ENCODE results near the gene HABP4. TPM values are rescaled to one million over a fixed set of nuclear protein-coding genes. Genes with fewer than 3 reads are reported as not detected.

HABP4 gene
- total and polyA plus RNA-seq, 9 of the 15 experiments (the other 6 are each of a cell fraction or from before 2014, with no cell fraction given) = 0.38 to 2.4 (median 1.9) TPM

DNA sequence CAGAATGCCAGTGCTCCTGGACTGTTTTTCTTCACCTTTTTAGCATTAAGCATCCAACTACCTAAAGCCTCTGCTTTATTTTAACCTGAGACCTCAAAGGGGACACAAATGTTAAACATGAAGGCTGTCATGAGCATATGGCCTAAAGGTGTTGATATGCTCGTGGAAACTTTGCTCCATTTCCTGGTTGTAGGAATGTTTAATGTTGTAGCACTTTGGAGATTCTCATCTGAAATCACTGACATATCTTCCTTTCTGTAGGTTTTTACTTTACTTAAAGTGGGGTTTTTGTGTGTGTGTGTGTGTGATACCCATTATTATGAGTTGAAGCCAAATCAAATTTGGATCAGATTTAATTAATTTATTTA, 37.0 kb downstream of the HABP4 start:
- H3K79me2 ChIP-seq (ENCODE audit: control insufficient read depth, insufficient read depth, low read length) = no peaks in the 10 kb centered on the region
- no TSS peak for BruUV-seq (replicated peaks)
- DNase-seq (ENCODE audit: extremely low read depth in 1 of 4, low spot score in 3 of 4) (no peak), ATAC-seq (no peak), FAIRE-seq (no peak)
- H3K4me1 ChIP-seq (replicated peaks in 1 of 2; ENCODE audit: control insufficient read depth in 2 of 2, insufficient read depth in 2 of 2, low read length in 2 of 2) = peaks cover 0 to 6% of the 10 kb centered on the region in 2 experiments; a peak in 2 of 5 replicates
- WGBS (ENCODE audit: insufficient coverage, low coverage, missing lambda C conversion rate) = 18% methylated on average over 1 of the region's 1 CpG
- in situ Hi-C loops (cut with MboI) = no loop called here
- no peaks in the 10 kb centered on the region for H4K20me1 ChIP-seq (replicated peaks; ENCODE audit: control insufficient read depth, insufficient read depth, low read length)
- peaks cover 0 to 12% of the 10 kb centered on the region in 2 experiments; a peak in 2 of 5 replicates for H3K27me3 ChIP-seq (ENCODE audit: control insufficient read depth in 2 of 2, insufficient read depth in 2 of 2, low read length in 2 of 2)
- no peak for TF ChIP-seq NCOA1 (IDR thresholded peaks at IDR 0.05; ENCODE audit: low read depth)
- no peak for TF ChIP-seq ZNF77 (CRISPR knock-in tag; IDR thresholded peaks at IDR 0.05)
- TF ChIP-seq, protein P1, sequence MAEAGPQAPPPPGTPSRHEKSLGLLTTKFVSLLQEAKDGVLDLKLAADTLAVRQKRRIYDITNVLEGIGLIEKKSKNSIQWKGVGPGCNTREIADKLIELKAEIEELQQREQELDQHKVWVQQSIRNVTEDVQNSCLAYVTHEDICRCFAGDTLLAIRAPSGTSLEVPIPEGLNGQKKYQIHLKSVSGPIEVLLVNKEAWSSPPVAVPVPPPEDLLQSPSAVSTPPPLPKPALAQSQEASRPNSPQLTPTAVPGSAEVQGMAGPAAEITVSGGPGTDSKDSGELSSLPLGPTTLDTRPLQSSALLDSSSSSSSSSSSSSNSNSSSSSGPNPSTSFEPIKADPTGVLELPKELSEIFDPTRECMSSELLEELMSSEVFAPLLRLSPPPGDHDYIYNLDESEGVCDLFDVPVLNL (CRISPR knock-in tag; IDR thresholded peaks at IDR 0.05; ENCODE audit: low read depth) = no peak
- no peak for TF ChIP-seq ZC3H11A (IDR thresholded peaks at IDR 0.05; ENCODE audit: low read depth, low read length)
- no peak for TF ChIP-seq HNRNPUL1 (IDR thresholded peaks at IDR 0.05; ENCODE audit: low read length)
- H2AFZ ChIP-seq (ENCODE audit: low read depth, low read length) = no peak overlapping the region
- intact Hi-C loops (cut with micrococcal nuclease) = no loop called here
- H3K4me2 ChIP-seq (ENCODE audit: insufficient read depth, low read length) = no peak overlapping the region
- no peaks in the 10 kb centered on the region for H3K9me1 ChIP-seq (ENCODE audit: control insufficient read depth, insufficient read depth, low read length)
- H3K27ac ChIP-seq (ENCODE audit: extremely low read depth, low read depth, low read length) = no peak overlapping the region
- POLR2A ChIA-PET = interaction anchor here (0.6 to 1.4 kb wide), 2 partner anchors 13 to 504 kb away, joined by 3 read pairs; no protein-coding TSS in a partner anchor
- no peak overlapping the region for H3K9ac ChIP-seq (ENCODE audit: insufficient read depth in 1 of 2, low read depth in 2 of 2, low read length in 2 of 2)
- H3K36me3 ChIP-seq (ENCODE audit: control insufficient read depth, insufficient read depth, low read length) = no peaks in the 10 kb centered on the region
- no peak overlapping the region for H3K4me3 ChIP-seq
- CTCF ChIA-PET (ENCODE audit: low intra/inter-chr PET ratio) = no interaction called here
- no peaks in the 10 kb centered on the region for H3K9me3 ChIP-seq (replicated peaks; ENCODE audit: control insufficient read depth, insufficient read depth, low read depth, low read length)

DNA sequence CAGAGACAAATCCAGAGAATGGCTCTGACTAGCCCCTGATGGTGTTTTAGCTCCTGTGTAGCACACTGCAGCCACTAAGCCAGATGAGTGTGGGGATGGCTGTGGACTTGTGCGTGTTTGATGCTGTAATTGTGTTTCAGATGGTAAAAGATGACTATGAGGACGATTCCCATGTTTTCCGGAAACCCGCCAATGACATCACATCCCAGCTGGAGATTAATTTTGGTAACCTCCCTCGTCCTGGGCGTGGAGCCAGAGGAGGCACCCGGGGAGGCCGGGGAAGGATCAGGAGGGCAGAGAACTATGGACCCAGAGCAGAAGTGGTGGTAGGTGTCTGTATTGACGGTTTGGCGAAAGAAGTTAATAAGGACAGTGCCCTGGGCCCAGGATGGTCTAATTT, 38.0 kb downstream of the HABP4 start:
- POLR2A ChIA-PET = interaction anchor here (0.5 kb wide), 1 partner anchor 25 kb away, joined by 3 read pairs; no protein-coding TSS in a partner anchor
- CTCF ChIA-PET (ENCODE audit: low intra/inter-chr PET ratio) = no interaction called here
- Histone ChIP-seq H3K27ac (ENCODE audit: extremely low read depth, low read depth, low read length) (no peak overlapping the region), H4K20me1 (replicated peaks; ENCODE audit: control insufficient read depth, insufficient read depth, low read length) (no peaks in the 10 kb centered on the region), H3K4me1 (replicated peaks in 1 of 2; ENCODE audit: control insufficient read depth in 2 of 2, insufficient read depth in 2 of 2, low read length in 2 of 2) (peaks cover 0 to 6% of the 10 kb centered on the region in 2 experiments; a peak in 2 of 5 replicates), H3K4me3 (no peak overlapping the region), H3K4me2 (ENCODE audit: insufficient read depth, low read length) (no peak overlapping the region), H3K36me3 (ENCODE audit: control insufficient read depth, insufficient read depth, low read length) (no peaks in the 10 kb centered on the region), H3K27me3 (ENCODE audit: control insufficient read depth in 2 of 2, insufficient read depth in 2 of 2, low read length in 2 of 2) (peaks cover 0 to 21% of the 10 kb centered on the region in 2 experiments; a peak in 3 of 5 replicates), H3K79me2 (ENCODE audit: control insufficient read depth, insufficient read depth, low read length) (no peaks in the 10 kb centered on the region), H2AFZ (ENCODE audit: low read depth, low read length) (no peak overlapping the region), H3K9me3 (replicated peaks; ENCODE audit: control insufficient read depth, insufficient read depth, low read depth, low read length) (no peaks in the 10 kb centered on the region), H3K9me1 (ENCODE audit: control insufficient read depth, insufficient read depth, low read length) (no peaks in the 10 kb centered on the region), H3K9ac (ENCODE audit: insufficient read depth in 1 of 2, low read depth in 2 of 2, low read length in 2 of 2) (no peak overlapping the region)
- ATAC-seq (peak; percentile 52; the same call in 1 of the 3 replicates), DNase-seq (ENCODE audit: extremely low read depth in 1 of 4, low spot score in 3 of 4) (peak in 1 of 4 experiments; percentile 7), FAIRE-seq (no peak)
- 29% methylated on average over 10 of the region's 10 CpGs for WGBS (ENCODE audit: insufficient coverage, low coverage, missing lambda C conversion rate)
- intact Hi-C loops (cut with micrococcal nuclease) (no loop called here), in situ Hi-C loops (cut with MboI) (no loop called here)
- BruUV-seq (replicated peaks) = no TSS peak
- TF ChIP-seq RBM14 (IDR thresholded peaks at IDR 0.05; ENCODE audit: borderline replicate concordance, insufficient read depth, low read depth, low read length) (no peak), GABPA (tag; conservative IDR thresholded peaks at IDR 0.05; ENCODE audit: low read depth) (peak; percentile 37), MECOM (CRISPR knock-in tag; IDR thresholded peaks at IDR 0.05) (no peak), CCAR2 (IDR thresholded peaks at IDR 0.05; ENCODE audit: low read depth, low read length) (no peak), MCM7 (IDR thresholded peaks at IDR 0.05) (no peak), XRCC4 (IDR thresholded peaks at IDR 0.05; ENCODE audit: extremely low read depth, insufficient read depth, insufficient read length) (no peak), HDGF (IDR thresholded peaks at IDR 0.05) (no peak), DACH1 (IDR thresholded peaks at IDR 0.05; ENCODE audit: partially characterized antibody) (peak; percentile 32), CREM (IDR thresholded peaks at IDR 0.05; ENCODE audit: low read depth) (peak; percentile 57; the same call in 1 of the 2 replicates), ATF1 (CRISPR knock-in tag; IDR thresholded peaks at IDR 0.05) (no peak), ATF1 (tag; IDR thresholded peaks at IDR 0.05) (0 out of 2 replicates have a peak, but pooled peaks have one; percentile 29), YBX1 (IDR thresholded peaks at IDR 0.05) (no peak), CBX8 (IDR thresholded peaks at IDR 0.05; ENCODE audit: borderline replicate concordance, extremely low read depth, low read depth, low read length, poor library complexity, severe bottlenecking) (no peak), MEF2A (IDR thresholded peaks at IDR 0.05; ENCODE audit: control insufficient read depth, low read depth, low read length) (peak; percentile 43; the same call in 1 of the 2 replicates)
